ENCODE measurements around the gene USP13. TPM values are rescaled to one million over a fixed set of nuclear protein-coding genes. Genes with fewer than 3 reads are reported as not detected.

USP13 gene
- total and polyA plus RNA-seq, 2 donors (not counting 1 experiment from before 2014, with no cell fraction given) = 1.9 to 13.2 TPM

- H3K27ac Mint-ChIP-seq = no peak overlapping the region
- H3K4me1 Mint-ChIP-seq = no peaks in the 10 kb centered on the region
- TF ChIP-seq, protein P1, sequence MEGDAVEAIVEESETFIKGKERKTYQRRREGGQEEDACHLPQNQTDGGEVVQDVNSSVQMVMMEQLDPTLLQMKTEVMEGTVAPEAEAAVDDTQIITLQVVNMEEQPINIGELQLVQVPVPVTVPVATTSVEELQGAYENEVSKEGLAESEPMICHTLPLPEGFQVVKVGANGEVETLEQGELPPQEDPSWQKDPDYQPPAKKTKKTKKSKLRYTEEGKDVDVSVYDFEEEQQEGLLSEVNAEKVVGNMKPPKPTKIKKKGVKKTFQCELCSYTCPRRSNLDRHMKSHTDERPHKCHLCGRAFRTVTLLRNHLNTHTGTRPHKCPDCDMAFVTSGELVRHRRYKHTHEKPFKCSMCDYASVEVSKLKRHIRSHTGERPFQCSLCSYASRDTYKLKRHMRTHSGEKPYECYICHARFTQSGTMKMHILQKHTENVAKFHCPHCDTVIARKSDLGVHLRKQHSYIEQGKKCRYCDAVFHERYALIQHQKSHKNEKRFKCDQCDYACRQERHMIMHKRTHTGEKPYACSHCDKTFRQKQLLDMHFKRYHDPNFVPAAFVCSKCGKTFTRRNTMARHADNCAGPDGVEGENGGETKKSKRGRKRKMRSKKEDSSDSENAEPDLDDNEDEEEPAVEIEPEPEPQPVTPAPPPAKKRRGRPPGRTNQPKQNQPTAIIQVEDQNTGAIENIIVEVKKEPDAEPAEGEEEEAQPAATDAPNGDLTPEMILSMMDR (IDR thresholded peaks at IDR 0.05) = no peak
- no CpG with 5 or more reads among the region's 3 CpGs for WGBS (ENCODE audit: insufficient coverage)
- Histone ChIP-seq H2AFZ (ENCODE audit: insufficient read depth, low read depth, low read length, poor library complexity, severe bottlenecking) (no peak overlapping the region), H3K27me3 (replicated peaks in 1 of 4; ENCODE audit: control extremely low read depth in 1 of 4, control insufficient read depth in 3 of 4, insufficient read depth in 4 of 4, low read length in 3 of 4) (peaks cover 0 to 6% (median 2%) of the 10 kb centered on the region in 4 experiments), H3K9ac (ENCODE audit: low read length) (no peak overlapping the region), H3K27ac (ENCODE audit: low read length in 2 of 2) (no peak overlapping the region), H3K36me3 (replicated peaks in 1 of 2; ENCODE audit: control extremely low read depth in 1 of 2, control insufficient read depth in 1 of 2, extremely low read depth in 1 of 2, insufficient read depth in 2 of 2, low read length in 1 of 2) (no peaks in the 10 kb centered on the region), H3K4me1 (ENCODE audit: control insufficient read depth in 2 of 2, insufficient read depth in 2 of 2, low read length in 2 of 2) (no peaks in the 10 kb centered on the region), H3K4me3 (ENCODE audit: control extremely low read depth in 1 of 5, extremely low read depth in 1 of 5, insufficient read depth in 1 of 5, low read depth in 2 of 5, low read length in 4 of 5) (no peak overlapping the region), H3K9me3 (ENCODE audit: control extremely low read depth in 1 of 3, control insufficient read depth in 2 of 3, insufficient read depth in 1 of 3, low read length in 2 of 3) (no peaks in the 10 kb centered on the region), H4K20me1 (ENCODE audit: control insufficient read depth, insufficient read depth, low read length, poor library complexity, severe bottlenecking) (no peaks in the 10 kb centered on the region), H3K79me2 (ENCODE audit: control insufficient read depth, insufficient read depth, low read length) (no peaks in the 10 kb centered on the region), H3K4me2 (replicated peaks; ENCODE audit: low read depth, low read length, poor library complexity, severe bottlenecking) (no peak overlapping the region)
- H3K9me3 Mint-ChIP-seq (ENCODE audit: insufficient read depth) = no peaks in the 10 kb centered on the region
- peaks cover 36% of the 10 kb centered on the region for H3K27me3 Mint-ChIP-seq
- H3K4me3 Mint-ChIP-seq = no peak overlapping the region
- intact Hi-C loops (cut with micrococcal nuclease) = no loop called here
- ChIA-PET POLR2A (no interaction called here), CTCF (interaction anchor here (0.7 kb wide), 1 partner anchor 107 kb away, joined by 5 read pairs; no protein-coding TSS in a partner anchor)
- ATAC-seq (ENCODE audit: low read depth) (no peak), DNase-seq (no peak)
Observed at GRCh38 chr3:179822296-179822695, 169.5 kb downstream of the USP13 start.

GRCh38 chr3:179825527-179826246 lies 172.8 kb downstream of the USP13 start:
- H3K4me3 ChIP-seq (ENCODE audit: control extremely low read depth in 1 of 5, extremely low read depth in 1 of 5, insufficient read depth in 1 of 5, low read depth in 2 of 5, low read length in 4 of 5) = no peak overlapping the region
- H3K79me2 ChIP-seq (ENCODE audit: control insufficient read depth, insufficient read depth, low read length) = no peaks in the 10 kb centered on the region
- ATAC-seq (ENCODE audit: low read depth) (no peak), DNase-seq (no peak)
- no peak overlapping the region for H3K9ac ChIP-seq (ENCODE audit: low read length)
- no peak overlapping the region for H3K27ac ChIP-seq (ENCODE audit: low read length in 2 of 2)
- H3K4me2 ChIP-seq (replicated peaks; ENCODE audit: low read depth, low read length, poor library complexity, severe bottlenecking) = no peak overlapping the region
- no peaks in the 10 kb centered on the region for H3K9me3 Mint-ChIP-seq (ENCODE audit: insufficient read depth)
- H4K20me1 ChIP-seq (ENCODE audit: control insufficient read depth, insufficient read depth, low read length, poor library complexity, severe bottlenecking) = no peaks in the 10 kb centered on the region
- TF ChIP-seq, protein P1 (IDR thresholded peaks at IDR 0.05) = no peak
- no peak for TF ChIP-seq EZH2 (IDR thresholded peaks at IDR 0.05; ENCODE audit: borderline replicate concordance, insufficient read depth, low read depth, low read length, poor library complexity, severe bottlenecking)
- H3K27me3 Mint-ChIP-seq = peaks cover 28% of the 10 kb centered on the region
- no peak overlapping the region for H3K4me3 Mint-ChIP-seq
- H3K9me3 ChIP-seq (ENCODE audit: control extremely low read depth in 1 of 3, control insufficient read depth in 2 of 3, insufficient read depth in 1 of 3, low read length in 2 of 3) = no peaks in the 10 kb centered on the region
- H3K27me3 ChIP-seq (replicated peaks in 1 of 4; ENCODE audit: control extremely low read depth in 1 of 4, control insufficient read depth in 3 of 4, insufficient read depth in 4 of 4, low read length in 3 of 4) = peaks cover 0 to 4% (median 1%) of the 10 kb centered on the region in 4 experiments
- H3K36me3 ChIP-seq (replicated peaks in 1 of 2; ENCODE audit: control extremely low read depth in 1 of 2, control insufficient read depth in 1 of 2, extremely low read depth in 1 of 2, insufficient read depth in 2 of 2, low read length in 1 of 2) = no peaks in the 10 kb centered on the region
- no peak overlapping the region for H3K27ac Mint-ChIP-seq
- ChIA-PET POLR2A (no interaction called here), CTCF (no interaction called here)
- 90% methylated on average over 2 of the region's 6 CpGs for WGBS (ENCODE audit: insufficient coverage)
- H2AFZ ChIP-seq (ENCODE audit: insufficient read depth, low read depth, low read length, poor library complexity, severe bottlenecking) = no peak overlapping the region
- H3K4me1 Mint-ChIP-seq = no peaks in the 10 kb centered on the region
- intact Hi-C loops (cut with micrococcal nuclease) = no loop called here
- no peaks in the 10 kb centered on the region for H3K4me1 ChIP-seq (ENCODE audit: control insufficient read depth in 2 of 2, insufficient read depth in 2 of 2, low read length in 2 of 2)
